Activated B cell treated with CpG ODN at 0.5 μM for 24 hours (primary cell): Measurements from ENCODE around the gene DOCK1. TPM values are rescaled to one million over a fixed set of nuclear protein-coding genes. Genes with fewer than 3 reads are reported as not detected.

Source experiments
- ATAC-seq: fragments of 200-7000 bp; cut with Tn5 transposase; one replicate; pipeline ENCODE4 v1.10.0; 2021; ENCODE audit warnings: low read depth, mild to moderate bottlenecking, moderate library complexity
- CTCF ChIA-PET: fragments of 350-600 bp; sonication (Branson Sonifier 250); formaldehyde crosslinking; loops from one replicate; lab custom pipeline; 2021; ENCODE audit warnings: antibody characterized with exemption; lab: Charles Lee
- POLR2A ChIA-PET: fragments of 350-600 bp; sonication (Branson Sonifier 250); formaldehyde crosslinking; loops from one replicate; lab custom pipeline; 2021; ENCODE audit warnings: antibody characterized with exemption; lab: Charles Lee
- DNase-seq: peaks from one replicate; pipeline ENCODE4 v3.0.0; 2022
- H3K27ac Mint-ChIP-seq: one replicate; pipeline ENCODE4 v1.8.0; 2020; ENCODE audit warnings: mixed read lengths
- H3K27me3 Mint-ChIP-seq: one replicate; pipeline ENCODE4 v1.8.0; 2021; ENCODE audit warnings: mixed read lengths
- H3K36me3 Mint-ChIP-seq: one replicate; pipeline ENCODE4 v1.8.0; 2021; ENCODE audit warnings: low read depth, mixed read lengths
- H3K4me1 Mint-ChIP-seq: one replicate; pipeline ENCODE4 v1.8.0; 2021; ENCODE audit warnings: mixed read lengths
- H3K4me3 Mint-ChIP-seq: one replicate; pipeline ENCODE4 v1.8.0; 2020; ENCODE audit warnings: mild to moderate bottlenecking, mixed read lengths
- H3K9me3 Mint-ChIP-seq: one replicate; pipeline ENCODE4 v1.8.0; 2020; ENCODE audit warnings: mixed read lengths
- CTCF ChIP-seq: fragments of 200-600 bp; IDR thresholded peaks from one replicate; pipeline ENCODE4 v1.8.0; 2022; ENCODE audit warnings: antibody characterized with exemption, mild to moderate bottlenecking
- intact Hi-C: fragments of 100-400 bp; cut with micrococcal nuclease; formaldehyde crosslinking; loops from one replicate; pipeline ENCODE4 v1.15.1; 2024
- total RNA-seq: library from RNA; stranded (reverse); gene quantifications from 2 replicates; pipeline ENCODE4 v1.2.3, GENCODE V29; 2022

DOCK1 gene
- total RNA-seq, 1 donor from 2014 or later, result not detected

GRCh38 chr10:126957111-126957510 is 51.9 kb downstream of the DOCK1 start:
- intact Hi-C loops, result no loop called here
- CTCF ChIA-PET, result no interaction called here
- H3K4me3 Mint-ChIP-seq, result no peak overlapping the region
- no peak for TF ChIP-seq CTCF
- H3K27me3 Mint-ChIP-seq, result no peaks in the 10 kb centered on the region
- POLR2A ChIA-PET, result no interaction called here
- H3K36me3 Mint-ChIP-seq, result no peaks in the 10 kb centered on the region
- H3K9me3 Mint-ChIP-seq, result no peaks in the 10 kb centered on the region
- no peak for ATAC-seq
- no peak overlapping the region for H3K27ac Mint-ChIP-seq
- DNase-seq, result no peak
- peaks cover 5% of the 10 kb centered on the region for H3K4me1 Mint-ChIP-seq

GRCh38 chr10:126959431-126959830 is 54.2 kb downstream of the DOCK1 start:
- ChIA-PET CTCF (no interaction called here), POLR2A (no interaction called here)
- intact Hi-C loops, result no loop called here
- DNase-seq, result no peak
- Mint-ChIP-seq H3K27ac (no peak overlapping the region), H3K9me3 (no peaks in the 10 kb centered on the region), H3K36me3 (no peaks in the 10 kb centered on the region), H3K27me3 (no peaks in the 10 kb centered on the region), H3K4me1 (peaks cover 5% of the 10 kb centered on the region), H3K4me3 (no peak overlapping the region)
- ATAC-seq, result no peak
- no peak for TF ChIP-seq CTCF

- Mint-ChIP-seq H3K27me3 (no peaks in the 10 kb centered on the region), H3K4me3 (no peak overlapping the region), H3K27ac (no peak overlapping the region), H3K4me1 (peaks cover 5% of the 10 kb centered on the region), H3K9me3 (no peaks in the 10 kb centered on the region), H3K36me3 (no peaks in the 10 kb centered on the region)
- ATAC-seq (no peak), DNase-seq (no peak)
- no peak for TF ChIP-seq CTCF
- intact Hi-C loops, result no loop called here
- ChIA-PET CTCF (no interaction called here), POLR2A (no interaction called here)
Observed at GRCh38 chr10:126959906-126960685, 54.9 kb downstream of the DOCK1 start.

GRCh38 chr10:126963354-126963753 is 58.1 kb downstream of the DOCK1 start:
- DNase-seq (no peak), ATAC-seq (no peak)
- ChIA-PET CTCF (no interaction called here), POLR2A (no interaction called here)
- TF ChIP-seq CTCF, result no peak
- Mint-ChIP-seq H3K27me3 (no peaks in the 10 kb centered on the region), H3K36me3 (no peaks in the 10 kb centered on the region), H3K9me3 (no peaks in the 10 kb centered on the region), H3K4me3 (no peak overlapping the region), H3K27ac (no peak overlapping the region), H3K4me1 (peaks cover 5% of the 10 kb centered on the region)
- intact Hi-C loops, result no loop called here

- no peak overlapping the region for H3K4me3 Mint-ChIP-seq
- DNase-seq, result no peak
- no peak for ATAC-seq
- intact Hi-C loops, result no loop called here
- H3K36me3 Mint-ChIP-seq, result no peaks in the 10 kb centered on the region
- CTCF ChIA-PET, result no interaction called here
- no peaks in the 10 kb centered on the region for H3K9me3 Mint-ChIP-seq
- POLR2A ChIA-PET, result no interaction called here
- no peak for TF ChIP-seq CTCF
- H3K4me1 Mint-ChIP-seq, result peaks cover 5% of the 10 kb centered on the region
- H3K27me3 Mint-ChIP-seq, result no peaks in the 10 kb centered on the region
- no peak overlapping the region for H3K27ac Mint-ChIP-seq
Observed at GRCh38 chr10:126964190-126964589, 59.0 kb downstream of the DOCK1 start.
